Measurements from ENCODE around the gene IGF1. TPM values are rescaled to one million over a fixed set of nuclear protein-coding genes. Genes with fewer than 3 reads are reported as not detected.

Gene IGF1
- total and polyA plus RNA-seq, 9 of the 15 experiments (the other 6 are each of a cell fraction or from before 2014, with no cell fraction given), result 3.7 to 13.9 (median 4.5) TPM

GRCh38 chr12:102406033-102406584 lies 74.3 kb downstream of the IGF1 start (continued):
- no peak for TF ChIP-seq RNF219 (CRISPR knock-in tag; IDR thresholded peaks at IDR 0.05)
- TF ChIP-seq, protein P1, sequence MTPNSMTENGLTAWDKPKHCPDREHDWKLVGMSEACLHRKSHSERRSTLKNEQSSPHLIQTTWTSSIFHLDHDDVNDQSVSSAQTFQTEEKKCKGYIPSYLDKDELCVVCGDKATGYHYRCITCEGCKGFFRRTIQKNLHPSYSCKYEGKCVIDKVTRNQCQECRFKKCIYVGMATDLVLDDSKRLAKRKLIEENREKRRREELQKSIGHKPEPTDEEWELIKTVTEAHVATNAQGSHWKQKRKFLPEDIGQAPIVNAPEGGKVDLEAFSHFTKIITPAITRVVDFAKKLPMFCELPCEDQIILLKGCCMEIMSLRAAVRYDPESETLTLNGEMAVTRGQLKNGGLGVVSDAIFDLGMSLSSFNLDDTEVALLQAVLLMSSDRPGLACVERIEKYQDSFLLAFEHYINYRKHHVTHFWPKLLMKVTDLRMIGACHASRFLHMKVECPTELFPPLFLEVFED (CRISPR knock-in tag; conservative IDR thresholded peaks at IDR 0.05), result no peak
- TF ChIP-seq CBX8 (IDR thresholded peaks at IDR 0.05; ENCODE audit: borderline replicate concordance, extremely low read depth, low read depth, low read length, poor library complexity, severe bottlenecking), result no peak
- TF ChIP-seq HMBOX1 (IDR thresholded peaks at IDR 0.05), result no peak
- no peak for TF ChIP-seq KAT8 (IDR thresholded peaks at IDR 0.05; ENCODE audit: low read depth)
- TF ChIP-seq ETV6 (IDR thresholded peaks at IDR 0.05; ENCODE audit: borderline replicate concordance in 1 of 2, low read depth in 2 of 2, low read length in 1 of 2), result no peak
- no peak for TF ChIP-seq ETV6 (CRISPR knock-in tag; IDR thresholded peaks at IDR 0.05; ENCODE audit: borderline replicate concordance)
- no peak for TF ChIP-seq CAMTA2 (CRISPR knock-in tag; conservative IDR thresholded peaks at IDR 0.05)
- no peak for TF ChIP-seq ZNF436 (CRISPR knock-in tag; IDR thresholded peaks at IDR 0.05)
- TF ChIP-seq HMG20A (CRISPR knock-in tag; conservative IDR thresholded peaks at IDR 0.05), result no peak
- no peak for TF ChIP-seq ZNF707 (CRISPR knock-in tag; conservative IDR thresholded peaks at IDR 0.05)
- TF ChIP-seq NFXL1 (CRISPR knock-in tag; IDR thresholded peaks at IDR 0.05), result no peak
- TF ChIP-seq ZNF561 (CRISPR knock-in tag; conservative IDR thresholded peaks at IDR 0.05), result no peak
- no peak for TF ChIP-seq SMAD1 (IDR thresholded peaks at IDR 0.05; ENCODE audit: low read depth, low read length, partially characterized antibody)
- TF ChIP-seq POLR2AphosphoS2 (IDR thresholded peaks at IDR 0.05; ENCODE audit: low read length), result no peak
- TF ChIP-seq MCM2 (IDR thresholded peaks at IDR 0.05; ENCODE audit: low read depth), result no peak
- no peak for TF ChIP-seq ZNF253 (CRISPR knock-in tag; conservative IDR thresholded peaks at IDR 0.05)
- no peak for TF ChIP-seq YBX1 (IDR thresholded peaks at IDR 0.05)
- peak; percentile 89 for TF ChIP-seq TAF9B (IDR thresholded peaks at IDR 0.05; ENCODE audit: partially characterized antibody)
- TF ChIP-seq MAZ (CRISPR knock-in tag; conservative IDR thresholded peaks at IDR 0.05 in 1 of 2, IDR thresholded peaks at IDR 0.05 in 1 of 2), result no peak
- no peak for TF ChIP-seq NR2F6 (CRISPR knock-in tag; IDR thresholded peaks at IDR 0.05)
- TF ChIP-seq HIVEP1 (CRISPR knock-in tag; IDR thresholded peaks at IDR 0.05), result no peak
- no peak for TF ChIP-seq SPI1 (IDR thresholded peaks at IDR 0.05; ENCODE audit: borderline replicate concordance, low read depth, low read length)
- no peak for TF ChIP-seq NCOA4 (IDR thresholded peaks at IDR 0.05; ENCODE audit: partially characterized antibody)
- no peak for TF ChIP-seq ZNF586 (CRISPR knock-in tag; conservative IDR thresholded peaks at IDR 0.05)
- TF ChIP-seq NFIX (CRISPR knock-in tag; IDR thresholded peaks at IDR 0.05; ENCODE audit: low read depth), result no peak
- TF ChIP-seq SMC3 (conservative IDR thresholded peaks at IDR 0.05; ENCODE audit: insufficient read depth, low read depth, low read length), result no peak

Data from K562 (cell line).